HG03025 (cell line): ENCODE measurements around the gene CTTNBP2NL.
A peak's percentile ranks its signal among the peaks of the same experiment; 100 is the strongest.

Source experiments
- ATAC-seq: cut with Tn5 transposase; IDR thresholded peaks from one replicate; pipeline ENCODE4 v1.9.1; 2021; ENCODE audit warnings: mild to moderate bottlenecking, moderate library complexity; ENCODE audit not compliant: unreplicated experiment, low FRiP score

Gene CTTNBP2NL

GRCh38 chr1:112395821-112396652 is at the start of gene CTTNBP2NL:
TSS of gene CTTNBP2NL (plus strand) at chr1:112396214. CDS start at chr1:112416166, 19,952 bp downstream.
- ATAC-seq = peak; percentile 80

- no peak for ATAC-seq
Observed at GRCh38 chr1:112346801-112347350, 49.1 kb upstream of the CTTNBP2NL start.

- no peak for ATAC-seq
Observed at GRCh38 chr1:112356765-112357164, 39.2 kb upstream of the CTTNBP2NL start.

GRCh38 chr1:112357467-112357866 is 38.5 kb upstream of the CTTNBP2NL start:
- no peak for ATAC-seq

- ATAC-seq = no peak
Observed at GRCh38 chr1:112358061-112358770, 37.8 kb upstream of the CTTNBP2NL start.

- ATAC-seq = no peak
Observed at GRCh38 chr1:112358798-112359408, 37.1 kb upstream of the CTTNBP2NL start.

- ATAC-seq = no peak
Observed at GRCh38 chr1:112359961-112360767, 35.9 kb upstream of the CTTNBP2NL start.

GRCh38 chr1:112363636-112364035 is 32.4 kb upstream of the CTTNBP2NL start:
- ATAC-seq = no peak

- ATAC-seq = no peak
Observed at GRCh38 chr1:112368198-112368597, 27.8 kb upstream of the CTTNBP2NL start.

GRCh38 chr1:112369392-112370285 is 26.4 kb upstream of the CTTNBP2NL start:
- ATAC-seq = no peak

- no peak for ATAC-seq
Observed at GRCh38 chr1:112370996-112371395, 25.0 kb upstream of the CTTNBP2NL start.

- no peak for ATAC-seq
Observed at GRCh38 chr1:112371775-112372174, 24.2 kb upstream of the CTTNBP2NL start.

GRCh38 chr1:112373806-112374205 is 22.2 kb upstream of the CTTNBP2NL start:
- ATAC-seq = no peak

GRCh38 chr1:112375701-112376100 is 20.3 kb upstream of the CTTNBP2NL start:
- ATAC-seq = no peak

GRCh38 chr1:112380356-112380755 is 15.7 kb upstream of the CTTNBP2NL start:
- no peak for ATAC-seq

- ATAC-seq = no peak
Observed at GRCh38 chr1:112381324-112382076, 14.5 kb upstream of the CTTNBP2NL start.

- no peak for ATAC-seq
Observed at GRCh38 chr1:112383759-112384370, 12.1 kb upstream of the CTTNBP2NL start.
